GM19193 (cell line): ENCODE results near the gene THOC6.

Experiments
- POLR2A ChIP-seq: IDR thresholded peaks from 4 replicates; pipeline ENCODE4 v1.6.1; 2011; ENCODE audit not compliant: insufficient read depth, insufficient read length; ENCODE audit errors: extremely low read depth

The THOC6 gene

GRCh38 chr16:3023669-3024478, at the start of gene THOC6, which contains the start of gene HCFC1R1:
TSS of gene THOC6 (plus strand) at chr16:3024035. CDS start at chr16:3024327, 292 bp downstream.
TSS of gene HCFC1R1 (minus strand) at chr16:3023942. CDS start at chr16:3023941, 1 bp downstream.
- TF ChIP-seq POLR2A: peak; percentile 89

GRCh38 chr16:2974319-2975056, 49.3 kb upstream of the THOC6 start:
- TF ChIP-seq POLR2A: no peak

GRCh38 chr16:2975161-2975795, 48.6 kb upstream of the THOC6 start:
- TF ChIP-seq POLR2A: no peak

- TF ChIP-seq POLR2A: no peak
Observed at GRCh38 chr16:2976201-2976600, 47.6 kb upstream of the THOC6 start.

- no peak for TF ChIP-seq POLR2A
Observed at GRCh38 chr16:2976673-2977072, 47.2 kb upstream of the THOC6 start.

- no peak for TF ChIP-seq POLR2A
Observed at GRCh38 chr16:2977440-2977839, 46.4 kb upstream of the THOC6 start.

- no peak for TF ChIP-seq POLR2A
Observed at GRCh38 chr16:2979669-2980226, 44.1 kb upstream of the THOC6 start.

GRCh38 chr16:2980227-2981176, 43.3 kb upstream of the THOC6 start, which contains the start of gene PKMYT1:
TSS of gene PKMYT1 (minus strand) at chr16:2980446. CDS start at chr16:2979657, 789 bp downstream.
- peak; percentile 92 for TF ChIP-seq POLR2A

- no peak for TF ChIP-seq POLR2A
Observed at GRCh38 chr16:2981177-2981898, 42.5 kb upstream of the THOC6 start.

GRCh38 chr16:2981899-2982250, 42.0 kb upstream of the THOC6 start:
- no peak for TF ChIP-seq POLR2A

GRCh38 chr16:2982402-2982801, 41.4 kb upstream of the THOC6 start:
- TF ChIP-seq POLR2A: no peak

- TF ChIP-seq POLR2A: no peak
Observed at GRCh38 chr16:2983706-2984136, 40.1 kb upstream of the THOC6 start.

GRCh38 chr16:2985462-2985861, 38.4 kb upstream of the THOC6 start:
- no peak for TF ChIP-seq POLR2A
